ENCODE results near the gene REM2.
"Not testable (repeated sequence)": the region's sequence is repeated elsewhere in the genome, so short reads cannot be mapped to it uniquely, and the experiment has no call there.

REM2 gene

GRCh38 chr14:22848351-22849164 lies 34.5 kb upstream of the REM2 start:
- no peak for DNase-seq

GRCh38 chr14:22849212-22849819 lies 33.7 kb upstream of the REM2 start:
- DNase-seq, result no peak

GRCh38 chr14:22850944-22851764 lies 31.9 kb upstream of the REM2 start:
- DNase-seq, result peak; percentile 80

DNA sequence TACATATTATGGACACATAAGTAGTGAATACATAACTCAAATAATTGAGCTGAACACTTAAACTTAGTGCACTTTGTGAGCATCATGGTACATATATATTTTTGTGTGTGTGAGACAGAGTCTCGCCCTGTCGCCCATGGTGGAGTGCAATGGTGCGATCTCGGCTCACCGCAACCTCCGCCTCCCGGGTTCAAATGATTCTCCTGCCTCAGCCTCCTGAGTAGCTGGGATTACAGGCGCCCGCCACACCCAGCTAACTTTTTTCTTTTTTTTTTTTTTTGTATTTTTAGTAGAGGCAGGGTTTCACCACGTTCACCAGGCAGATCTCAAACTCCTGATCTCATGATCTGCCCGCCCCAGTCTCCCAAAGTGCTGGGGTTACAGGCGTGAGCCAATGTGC lies 30.8 kb upstream of the REM2 start:
- DNase-seq, result not testable (repeated sequence)

DNA sequence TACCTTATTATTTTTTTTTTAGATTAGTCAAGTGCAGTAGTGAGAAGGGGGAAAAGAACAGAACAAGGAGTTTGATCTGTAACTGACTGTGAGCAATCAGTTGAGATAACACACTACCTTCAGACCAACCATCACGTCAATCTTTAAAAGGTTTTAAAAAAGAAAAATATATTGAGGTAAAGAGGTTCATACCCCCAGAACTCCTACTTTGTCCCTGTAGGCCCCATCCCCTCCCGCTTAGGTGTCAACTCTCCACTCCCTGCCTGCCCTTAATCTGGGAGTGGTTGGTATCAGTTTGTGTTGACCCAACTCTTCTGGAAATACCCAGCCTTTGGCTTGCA lies 30.5 kb upstream of the REM2 start:
- no peak for DNase-seq

- DNase-seq, result peak; percentile 94
Observed at GRCh38 chr14:22852940-22853767, 29.9 kb upstream of the REM2 start.

- not testable (repeated sequence) for DNase-seq
Observed at GRCh38 chr14:22854296-22854695, 28.7 kb upstream of the REM2 start.

GRCh38 chr14:22854963-22855724 lies 27.9 kb upstream of the REM2 start:
- DNase-seq, result peak; percentile 34

- no peak for DNase-seq
Observed at GRCh38 chr14:22856428-22856827, 26.6 kb upstream of the REM2 start.

DNA sequence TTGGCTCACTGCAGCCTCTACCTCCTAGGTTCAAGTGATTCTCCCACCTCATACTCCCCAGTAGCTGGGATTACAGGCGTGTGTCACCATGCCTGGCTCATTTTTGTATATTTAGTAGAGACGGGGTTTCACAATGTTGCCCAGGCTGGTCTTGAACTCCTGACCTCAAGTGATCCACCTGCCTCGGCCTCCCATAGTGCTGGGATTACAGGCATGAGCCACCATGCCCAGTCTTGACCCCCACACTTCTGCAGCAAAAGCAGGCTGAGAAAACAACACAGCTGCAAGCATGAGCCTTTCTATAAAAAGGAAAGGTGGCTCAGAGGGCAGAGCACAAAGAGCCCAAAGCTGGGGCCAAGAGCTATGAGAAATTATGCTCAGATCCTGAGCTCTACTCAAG lies 22.6 kb upstream of the REM2 start:
- DNase-seq, result not testable (repeated sequence)

DNA sequence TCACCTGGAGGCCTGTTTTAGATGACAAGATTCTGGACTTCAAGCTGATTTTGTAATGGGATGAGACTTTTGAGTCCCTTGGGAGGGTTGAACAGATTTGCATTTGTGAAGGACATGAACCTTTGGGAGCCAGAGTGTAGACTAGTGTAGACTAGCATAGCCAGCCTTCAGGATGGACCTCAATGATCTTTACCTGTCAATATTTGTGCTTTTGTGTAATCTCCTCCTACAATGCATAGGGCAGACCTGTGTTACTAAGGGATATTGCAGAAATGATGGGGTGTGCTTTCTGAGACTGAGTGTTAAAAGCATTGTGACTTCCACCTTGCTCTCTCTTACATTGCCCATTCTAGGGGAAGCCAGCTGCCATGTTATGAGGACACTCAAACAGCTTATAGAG lies 21.4 kb upstream of the REM2 start:
- no peak for DNase-seq

GRCh38 chr14:22864979-22865378 lies 18.0 kb upstream of the REM2 start:
- DNase-seq, result no peak

DNA sequence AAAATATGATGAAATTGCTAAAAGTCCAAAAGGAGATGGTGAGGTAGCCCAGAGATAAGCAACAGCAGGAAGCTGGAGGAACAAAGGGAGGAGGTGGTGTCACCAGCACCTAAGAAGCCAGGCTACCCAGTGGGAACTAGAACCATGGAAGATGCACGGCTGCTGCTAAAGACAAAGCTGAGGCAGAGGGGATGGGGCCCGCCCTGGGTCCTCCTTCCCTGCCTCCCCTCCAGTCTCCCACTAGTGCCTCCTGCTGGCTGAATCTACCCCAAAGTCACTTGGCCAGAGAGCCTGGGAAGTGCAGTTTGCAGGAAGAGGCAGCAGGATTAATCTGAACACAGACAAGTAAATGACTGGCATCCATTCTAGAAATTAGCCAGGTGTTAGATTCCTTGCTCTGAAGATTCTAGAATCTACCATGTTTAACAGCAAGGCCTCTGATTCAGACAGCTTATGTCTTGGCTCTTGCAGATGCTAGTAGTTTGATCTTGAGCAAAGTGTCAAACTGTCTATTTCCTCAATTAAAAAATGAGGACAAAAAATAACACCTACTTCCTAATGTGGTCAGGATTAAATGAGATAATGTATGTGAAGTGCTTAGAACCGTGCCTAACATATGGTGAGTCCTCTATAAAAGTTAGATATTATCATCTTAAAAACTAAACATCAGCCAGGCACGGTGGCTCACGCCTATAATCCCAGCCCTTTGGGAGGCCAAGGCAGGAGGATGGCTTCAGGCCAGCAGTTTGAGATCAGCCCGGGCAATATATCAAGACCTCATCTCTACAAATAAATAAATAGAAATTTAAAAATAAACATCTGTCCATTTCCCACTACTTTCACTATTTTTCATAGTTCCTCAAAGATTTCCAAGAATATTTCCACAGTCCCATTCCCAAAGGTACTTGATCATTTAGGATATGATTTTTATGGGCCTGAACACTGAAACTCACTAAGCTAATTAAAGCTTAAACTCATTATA lies 17.3 kb upstream of the REM2 start:
- DNase-seq, result peak; percentile 16

DNA sequence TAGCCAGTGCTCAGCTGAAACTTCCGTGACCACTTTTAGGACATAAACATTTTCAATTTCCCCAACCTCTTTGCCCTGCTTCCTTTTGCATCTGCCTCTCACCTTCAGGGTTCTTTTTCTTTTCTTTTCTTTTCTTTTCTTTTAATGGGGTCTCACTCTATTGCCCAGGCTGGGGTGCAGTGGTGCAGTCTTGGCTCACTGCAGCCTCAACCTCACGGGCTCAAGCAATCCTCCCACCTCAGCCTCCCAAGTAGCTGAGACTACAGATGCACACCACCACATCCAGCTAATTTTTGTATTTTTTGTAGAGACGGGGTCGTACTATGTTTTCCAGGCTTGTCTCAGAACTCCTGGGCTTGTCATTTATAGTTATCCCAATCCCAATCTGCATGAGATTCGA lies 16.1 kb upstream of the REM2 start:
- DNase-seq, result no peak

DNA sequence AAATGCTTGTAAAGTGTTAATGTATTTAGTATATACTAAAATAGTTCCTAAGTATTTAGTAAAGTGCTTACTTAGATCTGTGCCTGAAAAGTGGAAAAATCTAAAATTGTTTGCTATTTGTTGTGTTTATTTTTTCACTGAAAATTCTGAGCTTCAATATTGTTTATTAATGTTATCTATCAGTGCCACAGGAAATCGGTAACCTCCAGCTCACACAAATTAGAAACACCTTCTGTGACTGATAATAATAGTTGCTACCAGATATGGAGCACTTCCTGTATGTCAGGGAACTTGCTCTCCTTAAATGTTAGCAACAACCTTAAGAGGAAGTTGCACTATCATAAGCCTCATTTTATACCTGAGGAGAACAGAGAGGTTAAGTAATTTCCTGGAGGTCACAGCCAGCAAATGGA lies 12.2 kb upstream of the REM2 start:
- no peak for DNase-seq

- peak; percentile 89 for DNase-seq
Observed at GRCh38 chr14:22871224-22872032, 11.6 kb upstream of the REM2 start, which contains the start of gene LRP10. TSS of gene LRP10 (plus strand) at chr14:22871740. CDS start at chr14:22872304, 564 bp downstream.

GRCh38 chr14:22872033-22872832 lies 10.8 kb upstream of the REM2 start:
- peak; percentile 84 for DNase-seq

GRCh38 chr14:22872833-22873520 lies 10.0 kb upstream of the REM2 start:
- no peak for DNase-seq
